SK-N-SH (cell line): ENCODE results near the gene CELSR1.

Experiments
- CHD2 ChIP-seq: fragments of 150-350 bp; IDR thresholded peaks from 2 replicates; pipeline ENCODE4 v1.6.1; 2018; ENCODE audit warnings: low read length; ENCODE audit not compliant: partially characterized antibody
- EP300 ChIP-seq, 2 experiments: IDR thresholded peaks; 2 replicates each; pipeline versions ENCODE4 v1.4.0 to v1.6.1; 2012; ENCODE audit warnings: borderline replicate concordance in 1 of 2, low read depth in 1 of 2, low read length in 1 of 2
- GABPA ChIP-seq: IDR thresholded peaks from 2 replicates; pipeline ENCODE4 v1.4.0; 2012; ENCODE audit warnings: low read depth, mild to moderate bottlenecking
- JUND ChIP-seq: IDR thresholded peaks from 2 replicates; pipeline ENCODE4 v1.4.0; 2012
- MAX ChIP-seq: IDR thresholded peaks from 2 replicates; pipeline ENCODE4 v1.4.0; 2012; ENCODE audit warnings: low read depth
- NFIC ChIP-seq: IDR thresholded peaks from 2 replicates; pipeline ENCODE4 v1.4.0; 2012; ENCODE audit warnings: borderline replicate concordance
- NRF1 ChIP-seq: IDR thresholded peaks from 2 replicates; pipeline ENCODE4 v1.6.1; 2012; ENCODE audit warnings: low read depth, mild to moderate bottlenecking, low read length
- POLR2AphosphoS5 ChIP-seq: IDR thresholded peaks from 2 replicates; pipeline ENCODE4 v1.6.1; 2012; ENCODE audit warnings: low read depth, low read length
- RAD21 ChIP-seq: IDR thresholded peaks from 2 replicates; pipeline ENCODE4 v1.6.1; 2012; ENCODE audit warnings: mild to moderate bottlenecking, low read length
- TAF1 ChIP-seq: IDR thresholded peaks from 2 replicates; pipeline ENCODE4 v1.6.1; 2012; ENCODE audit warnings: low read depth, mild to moderate bottlenecking, low read length, moderate library complexity, borderline replicate concordance
- YY1 ChIP-seq: IDR thresholded peaks from 2 replicates; pipeline ENCODE4 v1.4.0; 2012; ENCODE audit warnings: low read depth, mild to moderate bottlenecking
- TF ChIP-seq, protein P1 (sequence below): fragments of 200-600 bp; sonication (generic); IDR thresholded peaks from 2 replicates; pipeline ENCODE4 v1.6.1; 2017; ENCODE audit warnings: antibody characterized with exemption, mild to moderate bottlenecking, moderate library complexity
- TF ChIP-seq, protein P2 (sequence below): fragments of 150-350 bp; IDR thresholded peaks from 2 replicates; pipeline ENCODE4 v1.6.1; 2017; ENCODE audit warnings: antibody characterized with exemption, low read length, low read depth, borderline replicate concordance
- TF ChIP-seq, protein P3 (sequence below): IDR thresholded peaks from 2 replicates; pipeline ENCODE4 v1.4.0; 2012; ENCODE audit warnings: low read depth, borderline replicate concordance

- TF ChIP-seq POLR2AphosphoS5: no peak
- no peak for TF ChIP-seq RAD21
- TF ChIP-seq NFIC: no peak
- TF ChIP-seq, protein P1, sequence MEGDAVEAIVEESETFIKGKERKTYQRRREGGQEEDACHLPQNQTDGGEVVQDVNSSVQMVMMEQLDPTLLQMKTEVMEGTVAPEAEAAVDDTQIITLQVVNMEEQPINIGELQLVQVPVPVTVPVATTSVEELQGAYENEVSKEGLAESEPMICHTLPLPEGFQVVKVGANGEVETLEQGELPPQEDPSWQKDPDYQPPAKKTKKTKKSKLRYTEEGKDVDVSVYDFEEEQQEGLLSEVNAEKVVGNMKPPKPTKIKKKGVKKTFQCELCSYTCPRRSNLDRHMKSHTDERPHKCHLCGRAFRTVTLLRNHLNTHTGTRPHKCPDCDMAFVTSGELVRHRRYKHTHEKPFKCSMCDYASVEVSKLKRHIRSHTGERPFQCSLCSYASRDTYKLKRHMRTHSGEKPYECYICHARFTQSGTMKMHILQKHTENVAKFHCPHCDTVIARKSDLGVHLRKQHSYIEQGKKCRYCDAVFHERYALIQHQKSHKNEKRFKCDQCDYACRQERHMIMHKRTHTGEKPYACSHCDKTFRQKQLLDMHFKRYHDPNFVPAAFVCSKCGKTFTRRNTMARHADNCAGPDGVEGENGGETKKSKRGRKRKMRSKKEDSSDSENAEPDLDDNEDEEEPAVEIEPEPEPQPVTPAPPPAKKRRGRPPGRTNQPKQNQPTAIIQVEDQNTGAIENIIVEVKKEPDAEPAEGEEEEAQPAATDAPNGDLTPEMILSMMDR: no peak
- TF ChIP-seq, protein P2, sequence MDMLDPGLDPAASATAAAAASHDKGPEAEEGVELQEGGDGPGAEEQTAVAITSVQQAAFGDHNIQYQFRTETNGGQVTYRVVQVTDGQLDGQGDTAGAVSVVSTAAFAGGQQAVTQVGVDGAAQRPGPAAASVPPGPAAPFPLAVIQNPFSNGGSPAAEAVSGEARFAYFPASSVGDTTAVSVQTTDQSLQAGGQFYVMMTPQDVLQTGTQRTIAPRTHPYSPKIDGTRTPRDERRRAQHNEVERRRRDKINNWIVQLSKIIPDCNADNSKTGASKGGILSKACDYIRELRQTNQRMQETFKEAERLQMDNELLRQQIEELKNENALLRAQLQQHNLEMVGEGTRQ: peak; percentile 72; the same call in 1 of the 2 replicates
- TF ChIP-seq TAF1: no peak
- no peak for TF ChIP-seq JUND
- TF ChIP-seq YY1: peak; percentile 79; the same call in 1 of the 2 replicates
- TF ChIP-seq NRF1: no peak
- TF ChIP-seq MAX: no peak
- TF ChIP-seq CHD2: no peak
- TF ChIP-seq EP300 (IDR thresholded peaks at IDR 0.05; ENCODE audit: borderline replicate concordance in 1 of 2, low read depth in 1 of 2, low read length in 1 of 2): no peak
- no peak for TF ChIP-seq GABPA
- TF ChIP-seq, protein P3, sequence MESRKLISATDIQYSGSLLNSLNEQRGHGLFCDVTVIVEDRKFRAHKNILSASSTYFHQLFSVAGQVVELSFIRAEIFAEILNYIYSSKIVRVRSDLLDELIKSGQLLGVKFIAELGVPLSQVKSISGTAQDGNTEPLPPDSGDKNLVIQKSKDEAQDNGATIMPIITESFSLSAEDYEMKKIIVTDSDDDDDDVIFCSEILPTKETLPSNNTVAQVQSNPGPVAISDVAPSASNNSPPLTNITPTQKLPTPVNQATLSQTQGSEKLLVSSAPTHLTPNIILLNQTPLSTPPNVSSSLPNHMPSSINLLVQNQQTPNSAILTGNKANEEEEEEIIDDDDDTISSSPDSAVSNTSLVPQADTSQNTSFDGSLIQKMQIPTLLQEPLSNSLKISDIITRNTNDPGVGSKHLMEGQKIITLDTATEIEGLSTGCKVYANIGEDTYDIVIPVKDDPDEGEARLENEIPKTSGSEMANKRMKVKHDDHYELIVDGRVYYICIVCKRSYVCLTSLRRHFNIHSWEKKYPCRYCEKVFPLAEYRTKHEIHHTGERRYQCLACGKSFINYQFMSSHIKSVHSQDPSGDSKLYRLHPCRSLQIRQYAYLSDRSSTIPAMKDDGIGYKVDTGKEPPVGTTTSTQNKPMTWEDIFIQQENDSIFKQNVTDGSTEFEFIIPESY: no peak
Measured at GRCh38 chr22:46561435-46561905, 24.1 kb upstream of the CELSR1 start.
